ENCODE measurements around the gene GADD45B.

Gene GADD45B

DNA sequence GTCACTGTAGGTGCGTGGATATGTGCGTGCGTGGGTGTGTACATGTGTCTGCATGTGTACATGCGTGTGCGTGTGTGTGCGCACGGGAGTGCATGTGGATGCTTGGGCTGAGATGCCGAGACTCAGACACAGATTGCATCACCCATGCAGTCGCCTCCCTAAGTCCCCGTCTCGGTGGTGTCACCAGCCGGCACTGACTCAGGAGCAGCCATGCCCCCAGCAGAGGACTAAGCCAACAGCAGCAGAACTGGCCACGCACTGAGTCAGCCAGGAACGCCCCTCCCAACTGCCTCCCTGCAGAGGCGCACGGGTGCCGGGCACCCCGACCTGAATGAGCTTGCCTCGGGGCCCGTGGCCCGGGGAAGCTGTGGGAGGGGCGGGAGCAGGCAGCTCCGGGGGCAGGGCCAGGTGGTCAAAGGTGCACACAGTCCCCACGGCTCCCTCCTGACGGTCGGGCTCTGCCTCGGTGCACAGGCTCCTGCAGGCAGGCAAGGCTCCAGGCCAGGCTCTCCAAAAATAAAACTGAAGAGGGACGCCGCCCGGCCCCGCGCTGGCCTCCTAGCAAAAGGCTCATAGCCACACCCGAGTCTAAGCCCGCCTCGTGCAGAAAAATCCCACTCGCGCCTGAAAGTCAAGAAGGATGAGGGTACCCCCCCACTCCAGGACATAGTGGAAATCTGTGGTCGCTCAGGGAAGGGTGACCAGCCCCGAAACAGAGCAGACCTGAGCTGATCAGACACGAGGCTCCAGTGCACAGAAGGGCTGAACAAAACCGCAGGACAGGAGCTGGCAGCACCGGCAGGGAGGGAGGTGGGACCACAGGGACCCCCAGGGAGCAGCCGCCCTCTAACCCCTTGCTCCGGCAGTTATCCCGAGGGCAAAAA, 49.2 kb downstream of the GADD45B start:
- no peak overlapping the region for H3K4me3 ChIP-seq (ENCODE audit: low read depth, low read length)
- ChIA-PET POLR2A (interaction anchor here (0.8 to 1.4 kb wide), 2 partner anchors 16 to 49 kb away, joined by 7 to 8 read pairs; partner anchors contain the start of gene GADD45B), CTCF (interaction anchor here (1.0 kb wide), 1 partner anchor 86 kb away, joined by 3 read pairs; no protein-coding TSS in a partner anchor)
- TF ChIP-seq, protein P1, sequence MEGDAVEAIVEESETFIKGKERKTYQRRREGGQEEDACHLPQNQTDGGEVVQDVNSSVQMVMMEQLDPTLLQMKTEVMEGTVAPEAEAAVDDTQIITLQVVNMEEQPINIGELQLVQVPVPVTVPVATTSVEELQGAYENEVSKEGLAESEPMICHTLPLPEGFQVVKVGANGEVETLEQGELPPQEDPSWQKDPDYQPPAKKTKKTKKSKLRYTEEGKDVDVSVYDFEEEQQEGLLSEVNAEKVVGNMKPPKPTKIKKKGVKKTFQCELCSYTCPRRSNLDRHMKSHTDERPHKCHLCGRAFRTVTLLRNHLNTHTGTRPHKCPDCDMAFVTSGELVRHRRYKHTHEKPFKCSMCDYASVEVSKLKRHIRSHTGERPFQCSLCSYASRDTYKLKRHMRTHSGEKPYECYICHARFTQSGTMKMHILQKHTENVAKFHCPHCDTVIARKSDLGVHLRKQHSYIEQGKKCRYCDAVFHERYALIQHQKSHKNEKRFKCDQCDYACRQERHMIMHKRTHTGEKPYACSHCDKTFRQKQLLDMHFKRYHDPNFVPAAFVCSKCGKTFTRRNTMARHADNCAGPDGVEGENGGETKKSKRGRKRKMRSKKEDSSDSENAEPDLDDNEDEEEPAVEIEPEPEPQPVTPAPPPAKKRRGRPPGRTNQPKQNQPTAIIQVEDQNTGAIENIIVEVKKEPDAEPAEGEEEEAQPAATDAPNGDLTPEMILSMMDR (IDR thresholded peaks at IDR 0.05; ENCODE audit: insufficient read depth, low read length, missing control alignments) = no peak
- DNase-seq (ENCODE audit: low read depth, low spot score) = no peak

DNA sequence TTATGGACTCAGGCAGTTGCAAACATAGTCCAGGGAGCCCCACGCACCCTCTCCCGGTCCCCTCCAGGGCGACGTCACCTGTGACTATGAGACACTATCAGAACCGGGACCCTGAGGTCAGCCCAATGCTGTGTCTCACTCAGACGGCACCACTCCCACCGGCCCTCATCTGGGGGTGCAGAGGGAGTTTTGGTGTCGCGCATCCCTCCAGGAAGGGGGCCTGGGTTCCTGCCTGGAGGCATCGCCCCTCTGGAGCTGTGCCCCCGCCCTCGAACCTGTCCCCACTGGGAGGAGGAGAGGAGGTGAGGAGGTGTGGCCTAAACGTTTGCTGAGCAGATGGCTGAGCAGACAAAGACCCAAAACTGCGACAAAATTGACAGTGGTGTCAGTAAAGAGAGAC, 51.2 kb downstream of the GADD45B start:
- TF ChIP-seq, protein P1 (IDR thresholded peaks at IDR 0.05; ENCODE audit: insufficient read depth, low read length, missing control alignments) = no peak
- CTCF ChIA-PET = no interaction called here
- no peak for DNase-seq (ENCODE audit: low read depth, low spot score)
- H3K4me3 ChIP-seq (ENCODE audit: low read depth, low read length) = no peak overlapping the region
- POLR2A ChIA-PET = interaction anchor here (1.0 kb wide), 1 partner anchor 16 kb away, joined by 3 read pairs; no protein-coding TSS in a partner anchor

DNA sequence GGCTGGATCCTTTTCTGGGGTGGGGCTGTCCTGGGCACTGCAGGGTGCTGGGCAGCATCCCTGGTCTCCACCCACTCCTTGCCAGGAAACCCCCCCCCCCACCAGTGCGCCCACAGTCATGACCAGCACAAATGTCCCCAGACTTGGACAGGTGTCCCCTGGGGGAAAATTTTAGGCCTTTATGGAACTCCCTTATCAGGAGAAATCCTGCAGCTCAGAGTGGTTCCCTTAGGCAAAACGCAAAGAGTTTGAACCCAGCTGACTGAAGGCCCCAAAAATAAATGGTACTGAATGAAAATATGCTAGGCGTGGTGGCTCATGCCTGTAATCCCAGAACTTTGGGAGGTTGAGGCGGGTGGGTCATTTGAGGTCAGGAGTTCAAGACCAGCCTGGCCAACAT, 51.8 kb downstream of the GADD45B start:
- H3K4me3 ChIP-seq (ENCODE audit: low read depth, low read length) = no peak overlapping the region
- no peak for DNase-seq (ENCODE audit: low read depth, low spot score)
- ChIA-PET POLR2A (interaction anchor here (1.0 kb wide), 1 partner anchor 16 kb away, joined by 3 read pairs; no protein-coding TSS in a partner anchor), CTCF (no interaction called here)
- TF ChIP-seq, protein P1 (IDR thresholded peaks at IDR 0.05; ENCODE audit: insufficient read depth, low read length, missing control alignments) = no peak
